H1 (cell line): ENCODE measurements around the gene GUCY1A2. TPM values are rescaled to one million over a fixed set of nuclear protein-coding genes. Genes with fewer than 3 reads are reported as not detected.

Experiments
- CTCF ChIA-PET: fragments of 300-600 bp; sonication (Branson Sonifier 250); formaldehyde crosslinking; loops from one replicate; lab custom pipeline; 2021; ENCODE audit not compliant: partially characterized antibody; lab: Charles Lee
- POLR2A ChIA-PET: fragments of 300-600 bp; sonication (Branson Sonifier 250); formaldehyde crosslinking; loops from one replicate; lab custom pipeline; 2021; ENCODE audit warnings: inconsistent platforms; ENCODE audit not compliant: partially characterized antibody; lab: Charles Lee
- DNase-seq, 2 experiments: peaks; one replicate each; pipeline versions ENCODE4 v3.0.0 to v3.0.0-alpha.2; 2010 to 2022; ENCODE audit warnings: low spot score in 2 of 2, low read depth in 1 of 2, mixed read lengths in 1 of 2
- FAIRE-seq: peaks from 2 replicates; lab custom pipeline; 2011; peaks lifted over from hg19 to GRCh38; lab: Jason Lieb, UNC
- H2AFZ ChIP-seq: 2 replicates; pipeline ENCODE4 v1.8.1; 2012; ENCODE audit warnings: low read length, inconsistent platforms
- H2AK5ac ChIP-seq: 2 replicates; pipeline ENCODE4 v1.6.1; 2013; ENCODE audit warnings: low read depth, low read length
- H2BK120ac ChIP-seq: replicated peaks from 2 replicates; pipeline ENCODE3; 2013; ENCODE audit warnings: low read depth, low read length, inconsistent platforms
- H2BK12ac ChIP-seq: 2 replicates; pipeline ENCODE4 v1.6.1; 2013; ENCODE audit warnings: low read depth, low read length
- H2BK15ac ChIP-seq: 2 replicates; pipeline ENCODE4 v1.6.1; 2013; ENCODE audit warnings: low read length
- H2BK20ac ChIP-seq: 2 replicates; pipeline ENCODE4 v1.6.1; 2013; ENCODE audit warnings: low read length
- H2BK5ac ChIP-seq: 2 replicates; pipeline ENCODE4 v1.6.1; 2013; ENCODE audit warnings: low read depth, low read length
- H3K14ac ChIP-seq: 2 replicates; pipeline ENCODE4 v1.6.1; 2013; ENCODE audit warnings: inconsistent platforms; ENCODE audit not compliant: insufficient read length
- H3K18ac ChIP-seq: 2 replicates; pipeline ENCODE4 v1.6.1; 2013; ENCODE audit warnings: low read length; ENCODE audit errors: extremely low read depth
- H3K23ac ChIP-seq: 2 replicates; pipeline ENCODE4 v1.6.1; 2013; ENCODE audit warnings: inconsistent platforms; ENCODE audit not compliant: insufficient read length
- H3K23me2 ChIP-seq: 2 replicates; pipeline ENCODE4 v1.6.1; 2013; ENCODE audit warnings: low read depth, low read length
- H3K27ac ChIP-seq: 2 replicates; pipeline ENCODE4 v1.6.1; 2011; ENCODE audit warnings: low read depth, low read length, inconsistent platforms
- H3K27me3 ChIP-seq, 4 experiments: replicated peaks in 1 of 4; 1 replicate in 1 of 4; 2 replicates in 3 of 4; pipeline versions ENCODE4 v1.6.1 to v1.8.1; 2011 to 2013; ENCODE audit warnings: low read length in 3 of 4, mild to moderate bottlenecking in 3 of 4, inconsistent platforms in 2 of 4, mixed read lengths in 2 of 4, moderate library complexity in 1 of 4; ENCODE audit not compliant: control insufficient read depth in 3 of 4, insufficient read depth in 3 of 4; ENCODE audit errors: extremely low read depth in 1 of 4
- H3K36me3 ChIP-seq, 4 experiments: 2 replicates each; pipeline versions ENCODE4 v1.6.1 to v1.8.1; 2011 to 2013; ENCODE audit warnings: mild to moderate bottlenecking in 4 of 4, low read length in 3 of 4, moderate library complexity in 2 of 4, control low read depth in 1 of 4, inconsistent platforms in 1 of 4; ENCODE audit not compliant: insufficient read depth in 4 of 4, control insufficient read depth in 2 of 4
- H3K4ac ChIP-seq: replicated peaks from 2 replicates; pipeline ENCODE3; 2013; ENCODE audit warnings: low read length, low read depth, mixed read lengths, inconsistent platforms; ENCODE audit not compliant: insufficient read length
- H3K4me1 ChIP-seq, 4 experiments: replicated peaks in 1 of 4; 1 replicate in 1 of 4; 2 replicates in 3 of 4; pipeline versions ENCODE4 v1.6.1 to v1.8.1; 2011 to 2013; ENCODE audit warnings: low read length in 3 of 4, inconsistent platforms in 2 of 4, mixed read lengths in 1 of 4; ENCODE audit not compliant: insufficient read depth in 4 of 4, control insufficient read depth in 3 of 4
- H3K4me2 ChIP-seq, 2 experiments: 2 replicates each; pipeline versions ENCODE4 v1.6.1 to v1.8.1; 2011 to 2013; ENCODE audit warnings: low read depth in 2 of 2, low read length in 2 of 2, control low read depth in 1 of 2, inconsistent platforms in 1 of 2, mild to moderate bottlenecking in 1 of 2; ENCODE audit not compliant: insufficient read depth in 1 of 2
- H3K4me3 ChIP-seq, 4 experiments: fragments of 200-600, 300-600 bp in 1 of 4; sonication (generic), shearing (Covaris generic), sonication (Bioruptor Twin) in 1 of 4; 2 replicates each; pipeline versions ENCODE4 v1.5.1 to v1.8.1; 2011 to 2016; ENCODE audit warnings: low read length in 4 of 4, low read depth in 3 of 4, control low read depth in 2 of 4, inconsistent platforms in 2 of 4, mild to moderate bottlenecking in 2 of 4, mixed read lengths in 1 of 4, moderate library complexity in 1 of 4; ENCODE audit not compliant: insufficient read depth in 2 of 4; ENCODE audit errors: extremely low read depth in 1 of 4
- H3K56ac ChIP-seq: replicated peaks from 2 replicates; pipeline ENCODE3; 2013; ENCODE audit warnings: low read depth, mild to moderate bottlenecking, mixed read lengths, low read length, inconsistent platforms; ENCODE audit not compliant: insufficient read length
- H3K79me1 ChIP-seq: 2 replicates; pipeline ENCODE4 v1.6.1; 2013; ENCODE audit warnings: low read depth, low read length, control low read depth
- H3K79me2 ChIP-seq, 2 experiments: 2 replicates each; pipeline versions ENCODE4 v1.6.1 to v1.8.1; 2012 to 2013; ENCODE audit warnings: low read length in 2 of 2, mild to moderate bottlenecking in 2 of 2, inconsistent platforms in 1 of 2; ENCODE audit not compliant: insufficient read depth in 2 of 2, control insufficient read depth in 1 of 2
- H3K9ac ChIP-seq, 4 experiments: replicated peaks in 1 of 4; 1 replicate in 1 of 4; 2 replicates in 3 of 4; pipeline versions ENCODE4 v1.6.1 to v1.8.1; 2011 to 2013; ENCODE audit warnings: low read depth in 3 of 4, low read length in 3 of 4, control low read depth in 2 of 4, mild to moderate bottlenecking in 2 of 4, moderate library complexity in 2 of 4, inconsistent platforms in 1 of 4; ENCODE audit errors: extremely low read depth in 1 of 4
- H3K9me3 ChIP-seq, 2 experiments: 2 replicates each; pipeline versions ENCODE4 v1.6.1 to v1.8.1; 2012 to 2013; ENCODE audit warnings: mild to moderate bottlenecking in 2 of 2, moderate library complexity in 2 of 2, control low read depth in 1 of 2, inconsistent platforms in 1 of 2, low read depth in 1 of 2, low read length in 1 of 2, mixed read lengths in 1 of 2; ENCODE audit not compliant: insufficient read depth in 2 of 2
- H4K20me1 ChIP-seq, 2 experiments: replicated peaks in 1 of 2; 2 replicates each; pipeline versions ENCODE3 to v1.8.1; 2011 to 2013; ENCODE audit warnings: inconsistent platforms in 2 of 2, low read length in 2 of 2, mild to moderate bottlenecking in 1 of 2; ENCODE audit not compliant: insufficient read depth in 2 of 2, control insufficient read depth in 1 of 2
- H4K5ac ChIP-seq: 2 replicates; pipeline ENCODE4 v1.6.1; 2013; ENCODE audit warnings: low read length, low read depth, mixed read lengths, inconsistent platforms; ENCODE audit not compliant: insufficient read length
- H4K8ac ChIP-seq: 2 replicates; pipeline ENCODE4 v1.8.0; 2013; ENCODE audit warnings: mild to moderate bottlenecking, moderate library complexity, low read length, inconsistent platforms; ENCODE audit not compliant: insufficient read depth; ENCODE audit errors: extremely low read depth
- H4K91ac ChIP-seq: replicated peaks from 2 replicates; pipeline ENCODE3; 2013; ENCODE audit warnings: low read length, mixed read lengths, inconsistent platforms; ENCODE audit not compliant: insufficient read length
- CTCF ChIP-seq, 3 experiments: IDR thresholded peaks; 1 replicate in 2 of 3; 2 replicates in 1 of 3; pipeline versions ENCODE4 v1.5.1 to v1.6.1; 2011; ENCODE audit warnings: low read length in 3 of 3, mild to moderate bottlenecking in 3 of 3, inconsistent platforms in 2 of 3, low read depth in 1 of 3, moderate library complexity in 1 of 3; ENCODE audit not compliant: insufficient read depth in 1 of 3; ENCODE audit errors: control extremely low read depth in 1 of 3
- JUN ChIP-seq: IDR thresholded peaks from 2 replicates; pipeline ENCODE4 v1.6.1; 2011; ENCODE audit warnings: low read depth, mild to moderate bottlenecking, improper control_type of control experiment, low read length
- JUND ChIP-seq: IDR thresholded peaks from 2 replicates; pipeline ENCODE4 v1.6.1; 2011; ENCODE audit warnings: mild to moderate bottlenecking, improper control_type of control experiment, low read length
- SIRT6 ChIP-seq: IDR thresholded peaks from one replicate; pipeline ENCODE4 v1.7.1; 2012; ENCODE audit warnings: low read length, inconsistent platforms
- SUZ12 ChIP-seq: fragments of 200-600 bp; sonication (generic); IDR thresholded peaks from 2 replicates; pipeline ENCODE4 v1.6.1; 2012; ENCODE audit warnings: mild to moderate bottlenecking, inconsistent platforms, low read length, moderate library complexity, mixed read lengths
- WGBS, 2 experiments: shearing (Covaris generic) in 1 of 2; methylation state at CpG; one replicate each; pipeline versions ENCODE4 v1.1.6 to v1.1.7; 2013 to 2015; ENCODE audit warnings: low lambda C conversion rate in 2 of 2, mixed read lengths in 2 of 2, inconsistent platforms in 1 of 2, low coverage in 1 of 2, missing lambda C conversion rate in 1 of 2; ENCODE audit not compliant: insufficient replicate concordance in 2 of 2, insufficient coverage in 1 of 2, insufficient read length in 1 of 2; ENCODE audit errors: extremely low coverage in 1 of 2, missing lambda C conversion rate in 1 of 2; 5-methylcytosine and 5-hydroxymethylcytosine counted together
- polyA plus RNA-seq, 7 experiments: library from polyadenylated mRNA; depleted of rRNA in 3 of 7; stranded (reverse) in 5 of 7; unstranded in 2 of 7; fragments of >200 nt in 5 of 7; fragments of 200-250 nt in 2 of 7; gene quantifications; 1 replicate in 5 of 7; 2 replicates in 1 of 7; 4 replicates in 1 of 7; pipeline versions ENCODE4 v1.2.1 to v1.2.3, GENCODE V29; 2011 to 2013; ENCODE audit warnings: missing spikeins in 2 of 7, mixed read lengths in 2 of 7
- total RNA-seq: library from RNA; stranded (reverse); fragmentation: NEBNext Ultra II Directional; extraction: Animal tissue kit (Norgen Biotek cat#: 25700); gene quantifications from 2 replicates; pipeline ENCODE4 v1.2.1, GENCODE V29; 2021

Gene GUCY1A2
- total and polyA plus RNA-seq, 2 of the 8 experiments (the other 6 are each of a cell fraction or from before 2014, with no cell fraction given), result 0.11 to 1.9 TPM

GRCh38 chr11:106813806-106814205, 204.5 kb downstream of the GUCY1A2 start:
- WGBS, 2 experiments, result 75% methylated on average over 1 of the region's 1 CpG; no CpG with 5 or more reads in 1 of the 2 experiments
- H2AFZ ChIP-seq, result no peak overlapping the region
- H2BK5ac ChIP-seq, result no peak overlapping the region
- no peaks in the 10 kb centered on the region for H3K4me1 ChIP-seq
- no peak overlapping the region for H4K8ac ChIP-seq
- no peak overlapping the region for H2BK12ac ChIP-seq
- no peaks in the 10 kb centered on the region for H3K27me3 ChIP-seq
- no peak overlapping the region for H4K91ac ChIP-seq
- H3K36me3 ChIP-seq, result no peaks in the 10 kb centered on the region
- no peak overlapping the region for H3K4ac ChIP-seq
- no peak overlapping the region for H3K18ac ChIP-seq
- no peak overlapping the region for H3K4me2 ChIP-seq
- H3K9me3 ChIP-seq, result no peaks in the 10 kb centered on the region
- no peak overlapping the region for H3K27ac ChIP-seq
- no peaks in the 10 kb centered on the region for H3K79me2 ChIP-seq
- CTCF ChIA-PET, result interaction anchor here (0.6 to 1.4 kb wide), 2 partner anchors 12 to 203 kb away, joined by 3 read pairs; no protein-coding TSS in a partner anchor
- POLR2A ChIA-PET, result no interaction called here
- no peak for TF ChIP-seq CTCF (IDR thresholded peaks at IDR 0.05; ENCODE audit: control extremely low read depth in 1 of 3, insufficient read depth in 1 of 3, low read depth in 1 of 3, low read length in 3 of 3)
- TF ChIP-seq JUN, result no peak
- TF ChIP-seq SIRT6, result no peak
- no peak for TF ChIP-seq JUND
- TF ChIP-seq SUZ12, result no peak
- H3K23ac ChIP-seq, result no peak overlapping the region
- H3K79me1 ChIP-seq, result no peaks in the 10 kb centered on the region
- FAIRE-seq, result no peak
- H3K56ac ChIP-seq, result no peak overlapping the region
- no peak overlapping the region for H2BK20ac ChIP-seq
- H4K5ac ChIP-seq, result no peak overlapping the region
- H3K4me3 ChIP-seq, result no peak overlapping the region
- H2BK15ac ChIP-seq, result no peak overlapping the region
- H3K9ac ChIP-seq, result no peak overlapping the region
- no peak overlapping the region for H2AK5ac ChIP-seq
- H3K23me2 ChIP-seq, result no peaks in the 10 kb centered on the region
- DNase-seq, result no peak
- H4K20me1 ChIP-seq, result no peaks in the 10 kb centered on the region
- no peak overlapping the region for H2BK120ac ChIP-seq
- no peak overlapping the region for H3K14ac ChIP-seq
